ENCODE data around the gene MT1E. TPM values are rescaled to one million over a fixed set of nuclear protein-coding genes. Genes with fewer than 3 reads are reported as not detected.
A peak's percentile ranks its signal among the peaks of the same experiment; 100 is the strongest.

MT1E gene
- total RNA-seq, 1 experiment from 2014 or later, result 25.9 TPM

- Histone ChIP-seq H3K79me2 (ENCODE audit: insufficient read depth, low read length) (no peaks in the 10 kb centered on the region), H3K27ac (ENCODE audit: insufficient read length, low read depth, low read length) (no peak within 1 kb of the TSS), H4K5ac (ENCODE audit: insufficient read length, low read depth, low read length) (no peak within 1 kb of the TSS), H3K23me2 (ENCODE audit: insufficient read length, low read depth, low read length, poor library complexity, severe bottlenecking) (peaks cover 8% of the 10 kb centered on the region), H3K4me1 (ENCODE audit: insufficient read depth, low read length) (peaks cover 6% of the 10 kb centered on the region; the same call in 1 of the 2 replicates), H3K4me2 (ENCODE audit: insufficient read depth, insufficient read length, low read length) (peak within 1 kb of the TSS; percentile 73), H3K79me1 (ENCODE audit: insufficient read depth, low read depth, low read length, poor library complexity, severe bottlenecking) (no peaks in the 10 kb centered on the region), H3K18ac (ENCODE audit: insufficient read length, low read depth, low read length) (no peak within 1 kb of the TSS), H3K27me3 (ENCODE audit: insufficient read depth, low read length) (peaks cover 21% of the 10 kb centered on the region; the same call in 1 of the 2 replicates), H2BK5ac (ENCODE audit: insufficient read length, low read length) (no peak within 1 kb of the TSS), H4K8ac (replicated peaks; ENCODE audit: insufficient read length, low read depth, low read length) (no peak within 1 kb of the TSS), H2AK5ac (ENCODE audit: insufficient read length, low read length) (no peak within 1 kb of the TSS), H3K9me3 (ENCODE audit: control insufficient read depth, low read depth, low read length) (no peaks in the 10 kb centered on the region), H4K20me1 (ENCODE audit: control insufficient read depth, insufficient read depth, insufficient read length) (no peaks in the 10 kb centered on the region), H3K23ac (ENCODE audit: insufficient read length, low read depth, low read length) (no peak within 1 kb of the TSS), H2BK15ac (ENCODE audit: low read depth, low read length) (no peak within 1 kb of the TSS), H3K56ac (ENCODE audit: insufficient read length, low read depth, low read length) (no peak within 1 kb of the TSS), H3T11ph (ENCODE audit: low read length) (no peak within 1 kb of the TSS), H3K4ac (ENCODE audit: low read depth, low read length) (no peak within 1 kb of the TSS), H4K91ac (ENCODE audit: insufficient read length, low read depth, low read length) (no peak within 1 kb of the TSS), H2BK20ac (ENCODE audit: low read depth, low read length, poor library complexity, severe bottlenecking) (no peak within 1 kb of the TSS), H3K9ac (ENCODE audit: extremely low read depth, insufficient read length, low read length) (no peak within 1 kb of the TSS), H3K14ac (ENCODE audit: insufficient read depth, low read length) (0 out of 2 replicates have a peak within 1 kb of the TSS, but pooled peaks have one; percentile 42), H2BK120ac (ENCODE audit: low read depth, low read length, poor library complexity, severe bottlenecking) (no peak within 1 kb of the TSS), H2AFZ (ENCODE audit: low read length) (no peak within 1 kb of the TSS), H2BK12ac (ENCODE audit: insufficient read length, low read depth, low read length) (no peak within 1 kb of the TSS)
- Mint-ChIP-seq H3K9me3 (no peaks in the 10 kb centered on the region), H3K4me3 (peak within 1 kb of the TSS; percentile 65 to 84), H3K4me1 (peaks cover 29 to 35% of the 10 kb centered on the region in 2 experiments), H3K36me3 (ENCODE audit: insufficient read depth in 1 of 3, low read depth in 3 of 3) (no peaks in the 10 kb centered on the region), H3K27me3 (ENCODE audit: low read depth) (peaks cover 75% of the 10 kb centered on the region), H3K27ac (no peak within 1 kb of the TSS)
- WGBS (ENCODE audit: extremely low coverage, insufficient read length, low lambda C conversion rate), result no CpG with 5 or more reads among the region's 62 CpGs
- DNase-seq, result peak; percentile 85
- TF ChIP-seq CTCF (conservative IDR thresholded peaks at IDR 0.05), result no peak
Measured at GRCh38 chr16:56608043-56608875, 17.3 kb upstream of the MT1E start, which contains the start of gene MT2A. TSS of gene MT2A (plus strand) at chr16:56608584. CDS start at chr16:56608656, 72 bp downstream.

Measured in H9 (cell line).